ENCODE data around the gene IGSF5.

IGSF5 gene

DNA sequence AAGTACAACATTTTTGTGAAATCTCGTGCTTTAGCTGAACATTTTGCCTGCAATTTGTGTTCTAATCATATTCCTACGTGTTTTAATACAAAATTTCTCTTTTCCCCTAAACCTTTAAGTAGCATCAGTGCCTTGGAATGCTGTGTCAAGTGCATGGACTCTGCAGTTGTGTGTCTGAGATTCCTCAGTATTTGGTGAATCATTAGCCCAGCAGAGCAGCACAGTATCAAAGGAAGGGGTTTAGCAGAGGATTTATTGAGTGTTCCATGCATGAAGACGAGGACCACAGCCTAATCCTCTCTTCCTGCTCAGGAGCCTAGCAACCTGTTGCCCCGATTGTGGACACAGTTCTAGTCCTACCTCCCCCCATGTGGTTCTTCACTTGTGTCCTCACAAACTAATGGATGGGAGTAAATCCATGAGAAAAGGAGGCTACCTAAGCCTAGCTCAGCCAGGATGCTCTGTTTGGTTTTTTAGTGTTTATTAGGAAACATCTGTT, 92.9 kb downstream of the IGSF5 start:
- DNase-seq: no peak

DNA sequence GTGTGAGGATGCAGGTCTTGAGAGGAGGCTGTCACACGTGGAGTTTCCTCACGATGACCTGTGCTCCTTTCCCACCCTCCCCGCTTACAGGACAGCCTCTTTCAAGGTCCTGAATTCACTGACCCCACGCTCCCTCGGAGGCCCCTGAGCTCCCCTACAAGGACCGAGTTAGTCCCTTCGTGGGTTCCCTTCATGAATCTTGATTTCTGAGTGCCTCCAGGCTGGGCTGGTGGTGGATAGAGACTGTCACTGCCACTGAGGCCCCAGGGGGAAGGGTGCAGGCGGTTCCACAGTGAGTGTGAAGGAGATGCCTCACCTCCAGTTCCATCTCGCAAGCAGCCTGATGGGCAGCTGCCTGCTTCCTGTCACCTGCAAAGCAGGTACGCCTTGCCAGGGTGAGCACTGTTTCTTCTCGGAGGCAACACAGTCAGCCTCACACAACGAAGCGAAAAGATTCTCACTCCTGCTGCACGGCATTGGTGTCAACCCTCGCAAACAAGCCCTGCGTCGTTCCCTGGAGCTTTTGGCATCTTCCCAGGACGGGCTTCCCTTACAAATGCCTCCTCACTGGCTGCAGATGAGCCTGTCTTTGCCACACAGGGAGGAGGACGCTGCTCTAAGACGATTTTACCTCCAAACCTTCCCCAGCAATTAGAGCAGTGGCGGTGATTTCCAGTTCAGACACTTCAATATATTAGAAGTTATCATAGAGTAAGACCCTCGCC, 95.6 kb downstream of the IGSF5 start:
- no peak for DNase-seq

DNA sequence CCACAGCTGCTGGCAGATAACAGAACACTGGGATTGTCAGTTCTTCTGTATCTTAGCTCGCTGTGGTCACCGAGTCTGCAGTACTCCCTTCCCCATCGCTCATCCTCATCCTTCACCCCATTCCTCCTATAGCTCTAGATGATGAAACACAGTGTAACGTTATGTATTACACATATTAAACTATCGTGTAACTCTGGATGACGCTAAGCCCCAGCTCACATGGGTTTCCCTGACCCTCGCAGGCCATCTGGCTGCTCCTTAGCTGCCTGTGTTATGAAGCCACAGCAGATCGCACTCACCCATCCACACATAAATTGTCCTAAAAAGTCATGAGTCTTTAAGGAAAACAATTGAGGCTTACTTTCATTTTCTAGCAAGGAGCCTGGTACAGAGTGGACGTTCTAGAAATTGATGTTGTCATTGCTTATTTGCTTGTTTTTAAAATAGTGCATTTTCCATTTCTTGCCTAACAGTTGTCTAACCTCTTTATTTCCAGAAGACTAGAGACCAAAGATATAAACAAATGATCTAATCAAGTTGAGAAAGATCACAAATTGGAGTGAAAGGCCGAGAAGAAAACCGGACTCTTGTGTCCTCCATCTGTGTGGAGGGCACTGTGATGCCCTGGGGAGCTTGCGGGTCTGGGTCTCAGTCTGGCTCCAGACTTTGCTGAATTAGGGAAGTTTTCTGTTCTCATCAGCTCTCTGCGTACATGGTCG, 97.9 kb downstream of the IGSF5 start:
- no peak for DNase-seq

DNA sequence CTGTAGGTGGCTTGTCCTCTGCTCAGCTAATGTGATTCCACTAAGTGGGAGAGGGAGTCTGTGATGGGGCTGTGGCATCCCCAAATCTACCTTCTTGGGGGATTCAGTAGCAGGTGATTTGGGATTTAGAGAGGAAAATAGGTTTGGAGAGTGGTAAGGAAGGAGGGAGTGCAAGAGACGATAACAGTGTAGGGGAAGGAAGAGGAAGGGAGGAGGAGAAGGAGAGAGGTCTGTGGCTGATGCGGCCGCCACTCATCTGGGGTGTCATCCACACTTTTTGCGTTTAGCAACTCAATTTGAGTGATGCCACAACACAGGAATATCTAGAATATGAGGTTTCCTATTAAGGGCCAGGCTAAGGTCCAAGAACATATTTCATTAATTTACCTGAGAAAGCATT, 98.5 kb downstream of the IGSF5 start:
- DNase-seq: no peak

DNA sequence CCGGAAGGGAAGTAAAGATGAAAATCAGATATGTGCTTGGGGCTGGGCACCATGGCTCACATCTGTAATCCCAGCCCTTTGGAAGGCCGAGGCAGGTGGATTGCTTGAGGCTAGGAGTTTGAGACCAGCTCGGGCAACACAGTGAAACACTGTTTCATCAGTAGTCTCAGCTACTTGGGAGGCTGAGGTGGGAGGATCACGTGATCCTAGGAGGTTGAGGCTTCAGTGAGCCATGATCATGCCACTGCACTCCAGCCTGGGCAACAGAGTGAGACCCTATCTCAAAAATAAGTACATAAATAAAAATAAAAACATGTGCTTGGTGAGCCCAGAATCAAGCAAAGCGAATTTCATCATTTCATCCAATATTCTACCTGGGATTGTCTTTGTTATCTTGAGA, 98.9 kb downstream of the IGSF5 start:
- no peak for DNase-seq

DNA sequence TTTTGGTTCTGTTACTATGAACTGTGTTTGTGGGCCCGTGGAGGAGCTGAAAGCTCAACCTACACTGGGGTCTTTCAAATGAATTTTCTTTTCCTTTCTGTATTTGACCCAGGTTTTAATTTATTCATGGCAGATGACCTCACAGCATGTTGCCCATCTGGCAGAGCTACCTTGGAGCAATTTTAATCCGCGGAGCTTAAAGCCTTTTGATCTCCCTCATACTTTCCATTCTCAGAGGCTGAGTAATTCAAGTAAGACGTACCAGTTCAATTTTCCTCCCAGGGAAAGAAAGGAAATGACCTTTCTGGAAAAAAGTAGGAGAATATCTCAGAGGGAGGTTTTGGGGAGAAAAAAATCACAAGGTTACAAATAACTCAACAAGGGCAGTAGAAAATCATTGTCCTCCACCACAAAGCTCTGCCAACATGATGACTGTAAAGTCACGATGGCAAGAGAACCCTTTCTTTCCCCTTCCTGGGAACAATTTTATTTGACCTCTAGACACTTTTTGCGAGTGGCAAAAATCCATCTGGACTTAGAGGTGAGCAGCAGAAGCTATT, 100.7 kb downstream of the IGSF5 start:
- DNase-seq: no peak

GRCh38 chr21:39847877-39848276, 102.9 kb downstream of the IGSF5 start:
- no peak for DNase-seq

DNA sequence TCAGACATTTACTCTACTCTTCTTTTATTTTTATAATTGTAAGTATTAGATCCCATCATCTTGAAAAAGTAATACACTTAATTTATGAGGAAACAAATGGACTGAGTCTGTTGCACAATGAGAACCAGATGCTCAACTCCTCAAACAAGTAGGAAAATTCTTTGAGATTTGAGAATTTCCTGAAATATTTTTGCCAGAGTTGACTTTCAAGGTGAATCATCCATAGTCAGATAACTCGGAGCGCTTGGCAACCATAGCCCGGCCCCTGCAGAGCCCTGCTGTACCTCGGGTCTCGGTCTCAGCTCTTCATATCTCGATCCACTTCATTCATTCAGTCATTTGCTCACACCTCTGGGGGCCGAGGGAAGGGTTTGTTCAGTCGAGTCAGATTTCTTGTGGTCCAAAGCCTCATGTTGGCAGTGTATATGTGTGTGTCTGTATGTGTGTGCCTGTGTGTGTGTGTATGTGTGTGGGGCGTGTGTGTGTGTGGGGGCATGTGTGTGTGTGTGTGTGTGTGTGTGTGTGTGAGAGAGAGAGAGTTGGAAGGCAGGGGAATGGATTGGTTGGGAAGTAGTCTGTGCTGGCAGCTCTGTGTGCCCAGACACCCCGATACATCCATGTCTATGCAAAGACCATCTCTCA, 104.2 kb downstream of the IGSF5 start:
- no peak for DNase-seq

DNA sequence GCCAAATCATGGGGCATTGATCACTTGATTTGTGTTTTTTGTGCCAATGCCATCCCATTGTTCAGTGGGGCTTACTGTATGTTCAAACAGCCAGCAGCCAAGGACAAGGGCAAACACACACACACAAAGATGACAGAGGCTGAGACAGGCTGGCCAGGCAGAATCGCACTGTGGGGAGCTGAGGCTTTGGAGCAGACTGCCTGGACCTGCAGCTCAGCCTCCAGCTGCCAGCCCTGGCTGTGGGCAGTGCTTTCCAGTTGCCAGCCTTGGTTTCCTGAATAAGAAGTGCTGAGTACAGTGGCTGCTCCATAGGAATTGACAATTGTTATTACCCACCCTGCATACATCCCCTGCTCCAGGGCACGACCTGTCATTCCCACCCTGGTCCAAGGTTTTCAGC, 105.3 kb downstream of the IGSF5 start:
- DNase-seq: no peak

DNA sequence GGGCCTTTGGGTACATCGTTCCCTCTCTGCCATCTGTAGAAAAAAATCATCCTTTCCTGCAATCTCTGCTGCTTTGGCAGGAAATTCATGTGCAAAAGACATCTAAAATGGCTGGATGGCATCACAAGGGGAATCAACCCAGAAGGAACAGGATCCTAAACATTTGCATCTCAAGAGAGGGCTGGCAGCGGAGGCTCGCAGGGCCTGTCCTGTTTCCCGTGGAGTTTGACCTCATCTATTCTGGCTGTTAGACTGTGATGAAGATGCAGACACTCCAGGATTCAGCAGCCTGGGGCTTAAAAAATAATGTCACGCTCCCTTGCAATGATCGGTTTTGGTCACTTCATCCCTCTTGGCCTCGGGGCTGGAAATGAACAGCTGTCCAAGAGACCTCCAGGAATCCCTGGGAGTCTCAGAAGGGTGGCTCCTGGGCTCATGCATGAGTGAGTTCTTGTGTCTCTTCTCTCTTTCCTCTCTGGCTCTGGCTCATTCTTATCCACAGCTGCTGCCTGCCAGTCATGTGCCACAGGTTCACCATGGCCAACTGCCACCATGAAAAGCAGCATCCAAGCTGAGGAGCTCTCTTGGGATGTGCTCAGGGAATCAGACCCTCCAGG, 106.1 kb downstream of the IGSF5 start:
- DNase-seq: peak; percentile 61
